HCT116 (cell line): ENCODE results near the gene DUSP2. TPM values are rescaled to one million over a fixed set of nuclear protein-coding genes. Genes with fewer than 3 reads are reported as not detected.

ENCODE experiments used
- ATAC-seq: fragments of 200-7000 bp; cut with Tn5 transposase; 2 replicates; pipeline ENCODE4 v1.9.1; 2020; ENCODE audit warnings: mild to moderate bottlenecking, moderate library complexity
- BruUV-seq: library from RNA; stranded (reverse); fragments of 400-500 nt; replicated peaks from 2 replicates; lab custom pipeline; 2021; lab: Mats Ljungman, UMichigan
- CTCF ChIA-PET: fragments of 300-600 bp; sonication (Branson Sonifier 250); formaldehyde crosslinking; loops from one replicate; lab custom pipeline; 2021; ENCODE audit warnings: antibody characterized with exemption; lab: Charles Lee
- POLR2A ChIA-PET: fragments of 300-600, 350-600 bp; sonication (Branson Sonifier 250); formaldehyde crosslinking; loops from one replicate; lab custom pipeline; 2021; ENCODE audit warnings: antibody characterized with exemption; lab: Charles Lee
- RAD21 ChIA-PET, 2 experiments: fragments of 300-600 bp; sonication (Branson Sonifier 250); formaldehyde crosslinking; loops; one replicate each; lab custom pipeline; 2023; ENCODE audit warnings: low total read pairs in 2 of 2; ENCODE audit not compliant: uncharacterized antibody in 2 of 2, unreplicated experiment in 2 of 2, low non-redundant PET in 1 of 2; lab: Charles Lee
- DNase-seq: peaks from one replicate; pipeline ENCODE4 v3.0.0-alpha.2; 2010; ENCODE audit warnings: low read depth, low spot score
- H2AFZ ChIP-seq: fragments of 200-600 bp; shearing (Covaris generic), sonication (generic); 2 replicates; pipeline ENCODE4 v1.6.1; 2017; ENCODE audit warnings: low read depth, mixed run types, mixed read lengths, antibody characterized with exemption, low read length; ENCODE audit not compliant: poor library complexity, severe bottlenecking
- H3K27ac ChIP-seq: 2 replicates; pipeline ENCODE4 v1.5.1; 2012; ENCODE audit warnings: low read depth, low read length
- H3K27me3 ChIP-seq: fragments of 200-600 bp; sonication (generic); 2 replicates; pipeline ENCODE4 v1.6.1; 2016; ENCODE audit warnings: mixed run types, low read length, mixed read lengths; ENCODE audit not compliant: insufficient read depth
- H3K36me3 ChIP-seq, 2 experiments: fragments of 200-500 bp in 1 of 2; fragments of 200-600 bp in 1 of 2; sonication (Bioruptor generic) in 1 of 2; sonication (generic) in 1 of 2; 2 replicates each; pipeline versions ENCODE4 v1.5.1 to v1.6.1; 2014 to 2016; ENCODE audit warnings: low read length in 2 of 2, inconsistent platforms in 1 of 2, mixed read lengths in 1 of 2, mixed run types in 1 of 2; ENCODE audit not compliant: insufficient read depth in 2 of 2, control insufficient read depth in 1 of 2
- H3K4me1 ChIP-seq, 2 experiments: fragments of 200-600 bp in 1 of 2; sonication (generic) in 1 of 2; 2 replicates each; pipeline versions ENCODE4 v1.5.1 to v1.6.1; 2012 to 2017; ENCODE audit warnings: low read length in 2 of 2, inconsistent platforms in 1 of 2, mild to moderate bottlenecking in 1 of 2, mixed read lengths in 1 of 2, mixed run types in 1 of 2, moderate library complexity in 1 of 2; ENCODE audit not compliant: insufficient read depth in 2 of 2, control insufficient read depth in 1 of 2
- H3K4me2 ChIP-seq: fragments of 200-600 bp; sonication (generic); 2 replicates; pipeline ENCODE4 v1.6.1; 2017; ENCODE audit warnings: mixed run types, low read length, mixed read lengths
- H3K4me3 ChIP-seq, 2 experiments: fragments of 200-600 bp in 1 of 2; sonication (generic) in 1 of 2; replicated peaks in 1 of 2; 2 replicates each; pipeline ENCODE4 v1.5.1; 2011 to 2016; ENCODE audit warnings: low read length in 2 of 2, control low read depth in 1 of 2, low read depth in 1 of 2, mild to moderate bottlenecking in 1 of 2, mixed read lengths in 1 of 2, mixed run types in 1 of 2
- H3K79me2 ChIP-seq: fragments of 200-600 bp; sonication (generic); 2 replicates; pipeline ENCODE4 v1.6.1; 2017; ENCODE audit warnings: mild to moderate bottlenecking, mixed run types, low read length, moderate library complexity, mixed read lengths; ENCODE audit not compliant: insufficient read depth
- H3K9ac ChIP-seq: fragments of 200-600 bp; sonication (generic); 2 replicates; pipeline ENCODE4 v1.6.1; 2016; ENCODE audit warnings: low read length, mixed read lengths
- H3K9me2 ChIP-seq: fragments of 200-600 bp; sonication (generic), shearing (Covaris generic); 2 replicates; pipeline ENCODE4 v1.6.1; 2017; ENCODE audit warnings: mixed run types, mild to moderate bottlenecking, moderate library complexity; ENCODE audit not compliant: insufficient read depth
- H3K9me3 ChIP-seq, 2 experiments: fragments of 200-500 bp in 1 of 2; fragments of 200-600 bp in 1 of 2; sonication (Bioruptor generic) in 1 of 2; sonication (generic) in 1 of 2; 2 replicates each; pipeline ENCODE4 v1.6.1; 2014 to 2017; ENCODE audit warnings: low read length in 2 of 2, mixed read lengths in 2 of 2, inconsistent platforms in 1 of 2, low read depth in 1 of 2, mild to moderate bottlenecking in 1 of 2, mixed run types in 1 of 2, moderate library complexity in 1 of 2; ENCODE audit not compliant: control insufficient read depth in 1 of 2, insufficient read depth in 1 of 2
- H4K20me1 ChIP-seq: fragments of 200-600 bp; sonication (generic), shearing (Covaris generic); 2 replicates; pipeline ENCODE4 v1.6.1; 2017; ENCODE audit warnings: mixed run types, mild to moderate bottlenecking, moderate library complexity; ENCODE audit not compliant: insufficient read depth
- CBX3 ChIP-seq: IDR thresholded peaks from 2 replicates; pipeline ENCODE4 v1.6.1; 2012; ENCODE audit warnings: low read depth
- CEBPB ChIP-seq: IDR thresholded peaks from 2 replicates; pipeline ENCODE4 v1.6.1; 2012; ENCODE audit warnings: low read depth
- ELF1 ChIP-seq: IDR thresholded peaks from 2 replicates; pipeline ENCODE4 v1.6.1; 2012; ENCODE audit warnings: low read depth, borderline replicate concordance
- EZH2phosphoT487 ChIP-seq: fragments of 200-600 bp; IDR thresholded peaks from 2 replicates; pipeline ENCODE4 v1.6.1; 2018; ENCODE audit warnings: antibody characterized with exemption, borderline replicate concordance
- FOSL1 ChIP-seq: IDR thresholded peaks from 2 replicates; pipeline ENCODE4 v1.6.1; 2012; ENCODE audit warnings: low read depth
- POLR2AphosphoS5 ChIP-seq: IDR thresholded peaks from 2 replicates; pipeline ENCODE4 v1.6.1; 2011; ENCODE audit warnings: mild to moderate bottlenecking, low read depth, low read length, moderate library complexity
- SIN3A ChIP-seq: IDR thresholded peaks from 2 replicates; pipeline ENCODE4 v1.6.1; 2012; ENCODE audit warnings: low read depth
- SP1 ChIP-seq: IDR thresholded peaks from 2 replicates; pipeline ENCODE4 v1.6.1; 2012; ENCODE audit warnings: low read depth
- intact Hi-C: fragments of 100-400 bp; cut with micrococcal nuclease; formaldehyde crosslinking; loops from 2 replicates; pipeline ENCODE4 v1.10.0; 2022
- total RNA-seq: library from RNA; stranded (reverse); gene quantifications from one replicate; pipeline ENCODE4 v1.2.1, GENCODE V29; 2021; ENCODE audit not compliant: unreplicated experiment
- TF ChIP-seq, protein P1 (sequence below): IDR thresholded peaks from 2 replicates; pipeline ENCODE4 v1.6.1; 2012
- TF ChIP-seq, protein P2 (sequence below), 3 experiments: fragments of 200-600 bp in 1 of 3; sonication (generic) in 1 of 3; IDR thresholded peaks in 2 of 3; conservative IDR thresholded peaks in 1 of 3; 2 replicates each; pipeline ENCODE4 v1.5.1; 2012 to 2017; ENCODE audit warnings: low read depth in 2 of 3, low read length in 2 of 3, antibody characterized with exemption in 1 of 3, borderline replicate concordance in 1 of 3, control low read depth in 1 of 3, mild to moderate bottlenecking in 1 of 3, mixed read lengths in 1 of 3, mixed run types in 1 of 3, moderate library complexity in 1 of 3; ENCODE audit not compliant: insufficient read depth in 1 of 3

Gene DUSP2
- total RNA-seq, 1 experiment from 2014 or later, result 24.5 TPM

DNA sequence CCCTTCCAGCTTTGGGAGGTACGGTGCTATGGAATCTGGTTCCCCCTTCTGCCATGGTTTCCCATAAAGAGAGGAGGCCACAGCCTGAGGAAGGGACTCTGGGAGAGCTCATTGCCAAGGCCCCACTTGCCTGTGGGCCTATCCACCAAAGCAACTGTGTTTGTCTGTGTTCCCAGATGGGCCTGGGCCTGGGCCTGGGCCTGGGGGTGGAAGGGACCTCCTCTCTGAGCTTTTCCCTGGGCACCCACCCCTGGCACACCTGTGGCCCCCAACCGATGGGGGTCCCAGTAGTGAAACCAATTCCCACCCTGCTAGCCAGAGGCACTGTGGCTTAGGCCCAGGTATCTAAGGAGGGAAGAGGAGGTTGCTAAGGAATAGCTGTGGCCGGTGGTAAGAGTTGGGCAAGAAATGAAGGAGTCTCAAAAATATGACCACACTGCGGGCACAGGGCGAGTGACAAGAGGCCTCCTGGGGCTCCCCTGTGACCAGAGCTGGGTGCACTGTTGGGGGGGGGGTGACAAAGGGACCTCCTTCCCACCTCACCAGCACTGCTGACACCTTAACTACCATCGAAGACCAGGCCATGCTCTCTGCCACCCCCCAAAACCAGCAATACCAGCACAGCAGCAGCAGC lies 4.9 kb upstream of the DUSP2 start:
- H4K20me1 ChIP-seq, result no peaks in the 10 kb centered on the region
- ChIA-PET POLR2A (no interaction called here), RAD21 (no interaction called here), CTCF (interaction anchor here (1.3 kb wide), 1 partner anchor 11 kb away, joined by 3 read pairs; the partner anchor contains the start of gene ASTL)
- no peaks in the 10 kb centered on the region for H3K36me3 ChIP-seq
- H3K27ac ChIP-seq, result no peak overlapping the region
- H3K4me1 ChIP-seq, result peaks cover 17 to 32% of the 10 kb centered on the region in 2 experiments; a peak in 3 of 4 replicates
- ATAC-seq, result no peak
- H3K9me2 ChIP-seq, result no peaks in the 10 kb centered on the region
- H3K4me2 ChIP-seq, result no peak overlapping the region
- intact Hi-C loops, result no loop called here
- no peak for DNase-seq
- BruUV-seq, result no TSS peak
- H3K9me3 ChIP-seq, result no peaks in the 10 kb centered on the region
- H3K27me3 ChIP-seq, result no peaks in the 10 kb centered on the region
- no peak overlapping the region for H2AFZ ChIP-seq
- TF ChIP-seq FOSL1 (no peak), ELF1 (no peak), CBX3 (no peak), POLR2AphosphoS5 (no peak), SP1 (no peak), CEBPB (no peak), SIN3A (no peak), EZH2phosphoT487 (no peak)
- TF ChIP-seq, protein P1, sequence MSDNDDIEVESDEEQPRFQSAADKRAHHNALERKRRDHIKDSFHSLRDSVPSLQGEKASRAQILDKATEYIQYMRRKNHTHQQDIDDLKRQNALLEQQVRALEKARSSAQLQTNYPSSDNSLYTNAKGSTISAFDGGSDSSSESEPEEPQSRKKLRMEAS, result no peak
- TF ChIP-seq, protein P2, sequence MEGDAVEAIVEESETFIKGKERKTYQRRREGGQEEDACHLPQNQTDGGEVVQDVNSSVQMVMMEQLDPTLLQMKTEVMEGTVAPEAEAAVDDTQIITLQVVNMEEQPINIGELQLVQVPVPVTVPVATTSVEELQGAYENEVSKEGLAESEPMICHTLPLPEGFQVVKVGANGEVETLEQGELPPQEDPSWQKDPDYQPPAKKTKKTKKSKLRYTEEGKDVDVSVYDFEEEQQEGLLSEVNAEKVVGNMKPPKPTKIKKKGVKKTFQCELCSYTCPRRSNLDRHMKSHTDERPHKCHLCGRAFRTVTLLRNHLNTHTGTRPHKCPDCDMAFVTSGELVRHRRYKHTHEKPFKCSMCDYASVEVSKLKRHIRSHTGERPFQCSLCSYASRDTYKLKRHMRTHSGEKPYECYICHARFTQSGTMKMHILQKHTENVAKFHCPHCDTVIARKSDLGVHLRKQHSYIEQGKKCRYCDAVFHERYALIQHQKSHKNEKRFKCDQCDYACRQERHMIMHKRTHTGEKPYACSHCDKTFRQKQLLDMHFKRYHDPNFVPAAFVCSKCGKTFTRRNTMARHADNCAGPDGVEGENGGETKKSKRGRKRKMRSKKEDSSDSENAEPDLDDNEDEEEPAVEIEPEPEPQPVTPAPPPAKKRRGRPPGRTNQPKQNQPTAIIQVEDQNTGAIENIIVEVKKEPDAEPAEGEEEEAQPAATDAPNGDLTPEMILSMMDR (IDR thresholded peaks at IDR 0.05 in 2 of 3, conservative IDR thresholded peaks at IDR 0.05 in 1 of 3; ENCODE audit: borderline replicate concordance in 1 of 3, insufficient read depth in 1 of 3, low read depth in 2 of 3, low read length in 2 of 3), result no peak
- no peak overlapping the region for H3K4me3 ChIP-seq
- no peak overlapping the region for H3K9ac ChIP-seq
- H3K79me2 ChIP-seq, result no peaks in the 10 kb centered on the region; the same call in 1 of the 2 replicates
